ENCODE data around the gene GPR62.

The GPR62 gene

GRCh38 chr3:51938780-51939425 lies 16.3 kb upstream of the GPR62 start:
- peaks cover 33 to 38% of the 10 kb centered on the region in 2 donors for H3K36me3 ChIP-seq (ENCODE audit: control insufficient read depth in 2 of 2, insufficient read depth in 2 of 2, low read length in 2 of 2)
- H3K9me3 ChIP-seq (ENCODE audit: control insufficient read depth in 2 of 2, low read length in 2 of 2): no peaks in the 10 kb centered on the region
- no peaks in the 10 kb centered on the region for H3K27me3 ChIP-seq (ENCODE audit: control insufficient read depth in 2 of 2, insufficient read depth in 2 of 2, low read length in 2 of 2)
- no peak overlapping the region for H3K27ac ChIP-seq (ENCODE audit: low read depth in 2 of 2, low read length in 2 of 2)
- H3K4me1 ChIP-seq (ENCODE audit: control insufficient read depth in 2 of 2, insufficient read depth in 2 of 2, low read length in 2 of 2): peaks cover 19 to 25% of the 10 kb centered on the region in 2 donors
- no peak overlapping the region for H3K4me3 ChIP-seq (ENCODE audit: low read length in 2 of 2)
- no peak overlapping the region for H3K9ac ChIP-seq (ENCODE audit: low read depth in 1 of 2, low read length in 2 of 2)

- peaks cover 21 to 25% of the 10 kb centered on the region in 2 donors for H3K36me3 ChIP-seq (ENCODE audit: control insufficient read depth in 2 of 2, insufficient read depth in 2 of 2, low read length in 2 of 2)
- H3K4me1 ChIP-seq (ENCODE audit: control insufficient read depth in 2 of 2, insufficient read depth in 2 of 2, low read length in 2 of 2): peaks cover 19 to 25% of the 10 kb centered on the region in 2 donors
- no peaks in the 10 kb centered on the region for H3K9me3 ChIP-seq (ENCODE audit: control insufficient read depth in 2 of 2, low read length in 2 of 2)
- no peaks in the 10 kb centered on the region for H3K27me3 ChIP-seq (ENCODE audit: control insufficient read depth in 2 of 2, insufficient read depth in 2 of 2, low read length in 2 of 2)
- peak overlapping the region; percentile 82 for H3K4me3 ChIP-seq (ENCODE audit: low read length in 2 of 2)
- peak overlapping the region; percentile 70 to 72 for H3K9ac ChIP-seq (ENCODE audit: low read depth in 1 of 2, low read length in 2 of 2)
- peak overlapping the region in 1 of 2 donors; percentile 98 for H3K27ac ChIP-seq (ENCODE audit: low read depth in 2 of 2, low read length in 2 of 2)
These were observed 14.3 kb upstream of the GPR62 start for GRCh38 chr3:51940648-51941462.

- Histone ChIP-seq H3K27ac (ENCODE audit: low read depth in 2 of 2, low read length in 2 of 2) (peak overlapping the region in 1 of 2 donors; percentile 98), H3K36me3 (ENCODE audit: control insufficient read depth in 2 of 2, insufficient read depth in 2 of 2, low read length in 2 of 2) (peaks cover 19 to 20% of the 10 kb centered on the region in 2 donors)
These were observed 13.8 kb upstream of the GPR62 start for GRCh38 chr3:51941463-51941797.

GRCh38 chr3:51941798-51942602 lies 13.2 kb upstream of the GPR62 start, which contains the start of the genes PARP3 and RRP9:
Gene PARP3 (plus strand): TSS chr3:51942363. CDS start chr3:51943356, 993 bp downstream.
Gene RRP9 (minus strand): TSS chr3:51941904. CDS start chr3:51941867, 37 bp downstream.
- no peaks in the 10 kb centered on the region for H3K27me3 ChIP-seq (ENCODE audit: control insufficient read depth in 2 of 2, insufficient read depth in 2 of 2, low read length in 2 of 2)

More at GRCh38 chr3:51941463-51941797, 13.8 kb upstream of the GPR62 start:
- Histone ChIP-seq H3K4me3 (ENCODE audit: low read length in 2 of 2) (peak overlapping the region; percentile 82), H3K27me3 (ENCODE audit: control insufficient read depth in 2 of 2, insufficient read depth in 2 of 2, low read length in 2 of 2) (no peaks in the 10 kb centered on the region), H3K9me3 (ENCODE audit: control insufficient read depth in 2 of 2, low read length in 2 of 2) (no peaks in the 10 kb centered on the region), H3K4me1 (ENCODE audit: control insufficient read depth in 2 of 2, insufficient read depth in 2 of 2, low read length in 2 of 2) (peaks cover 19 to 25% of the 10 kb centered on the region in 2 donors), H3K9ac (ENCODE audit: low read depth in 1 of 2, low read length in 2 of 2) (peak overlapping the region; percentile 70 to 72)

DNA sequence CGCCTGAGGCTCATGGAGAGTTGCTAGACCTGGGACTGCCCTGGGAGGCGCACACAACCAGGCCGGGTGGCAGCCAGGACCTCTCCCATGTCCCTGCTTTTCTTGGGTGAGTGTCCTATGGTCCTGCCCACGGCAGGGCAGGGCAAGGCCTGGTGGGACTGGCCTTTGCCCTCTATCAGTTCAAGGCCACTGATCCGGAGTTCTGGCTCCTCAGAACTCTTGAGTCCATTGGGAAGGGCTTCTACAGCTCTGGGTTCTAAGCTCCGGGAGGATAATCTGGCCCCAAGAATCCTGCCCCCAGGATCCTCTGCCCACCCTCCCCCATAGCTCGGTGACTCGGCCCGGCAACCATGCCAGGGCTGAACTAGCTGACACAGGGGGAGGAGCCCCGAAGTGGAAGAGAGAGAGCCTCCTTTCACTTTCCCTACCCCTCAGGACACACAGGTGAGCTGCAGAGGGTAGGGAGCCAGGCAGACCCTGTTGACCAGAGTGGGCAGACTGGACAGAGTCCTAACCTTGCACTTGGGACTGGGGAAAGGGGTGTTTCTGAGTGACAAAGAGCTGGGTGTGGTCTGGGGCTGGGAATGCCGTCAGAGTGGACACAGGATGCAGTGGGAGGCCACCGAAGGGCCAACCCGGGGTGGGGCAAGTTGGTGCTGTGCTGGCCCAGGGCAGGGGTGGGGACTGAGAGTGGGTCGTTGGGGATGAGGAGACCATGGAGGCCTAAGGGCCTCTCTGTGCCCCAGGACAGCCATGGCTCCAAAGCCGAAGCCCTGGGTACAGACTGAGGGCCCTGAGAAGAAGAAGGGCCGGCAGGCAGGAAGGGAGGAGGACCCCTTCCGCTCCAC lies 12.4 kb upstream of the GPR62 start:
- peak overlapping the region; percentile 67 to 80 for H3K4me3 ChIP-seq (ENCODE audit: low read length in 2 of 2)
- peaks cover 5 to 6% of the 10 kb centered on the region in 2 donors for H3K36me3 ChIP-seq (ENCODE audit: control insufficient read depth in 2 of 2, insufficient read depth in 2 of 2, low read length in 2 of 2)
- H3K27me3 ChIP-seq (ENCODE audit: control insufficient read depth in 2 of 2, insufficient read depth in 2 of 2, low read length in 2 of 2): no peaks in the 10 kb centered on the region
- H3K27ac ChIP-seq (ENCODE audit: low read depth in 2 of 2, low read length in 2 of 2): peak overlapping the region; percentile 92 to 98
- peak overlapping the region; percentile 86 to 97 for H3K9ac ChIP-seq (ENCODE audit: low read depth in 1 of 2, low read length in 2 of 2)
- peaks cover 19 to 25% of the 10 kb centered on the region in 2 donors for H3K4me1 ChIP-seq (ENCODE audit: control insufficient read depth in 2 of 2, insufficient read depth in 2 of 2, low read length in 2 of 2)
- H3K9me3 ChIP-seq (ENCODE audit: control insufficient read depth in 2 of 2, low read length in 2 of 2): no peaks in the 10 kb centered on the region

More at GRCh38 chr3:51941798-51942602, 13.2 kb upstream of the GPR62 start, which contains the start of the genes PARP3 and RRP9:
- Histone ChIP-seq H3K27ac (ENCODE audit: low read depth in 2 of 2, low read length in 2 of 2) (peak within 1 kb of the TSS; percentile 92 to 98), H3K9ac (ENCODE audit: low read depth in 1 of 2, low read length in 2 of 2) (peak within 1 kb of the TSS; percentile 86 to 97), H3K4me1 (ENCODE audit: control insufficient read depth in 2 of 2, insufficient read depth in 2 of 2, low read length in 2 of 2) (peaks cover 19 to 25% of the 10 kb centered on the region in 2 donors), H3K9me3 (ENCODE audit: control insufficient read depth in 2 of 2, low read length in 2 of 2) (no peaks in the 10 kb centered on the region), H3K4me3 (ENCODE audit: low read length in 2 of 2) (peak within 1 kb of the TSS; percentile 82), H3K36me3 (ENCODE audit: control insufficient read depth in 2 of 2, insufficient read depth in 2 of 2, low read length in 2 of 2) (peaks cover 13 to 14% of the 10 kb centered on the region in 2 donors)

GRCh38 chr3:51943451-51944391 lies 11.5 kb upstream of the GPR62 start:
- Histone ChIP-seq H3K9ac (ENCODE audit: low read depth in 1 of 2, low read length in 2 of 2) (peak overlapping the region; percentile 86 to 97), H3K27ac (ENCODE audit: low read depth in 2 of 2, low read length in 2 of 2) (peak overlapping the region; percentile 92 to 98), H3K36me3 (ENCODE audit: control insufficient read depth in 2 of 2, insufficient read depth in 2 of 2, low read length in 2 of 2) (peaks cover 3 to 6% of the 10 kb centered on the region in 2 donors), H3K4me3 (ENCODE audit: low read length in 2 of 2) (peak overlapping the region in 1 of 2 donors; percentile 80), H3K27me3 (ENCODE audit: control insufficient read depth in 2 of 2, insufficient read depth in 2 of 2, low read length in 2 of 2) (no peaks in the 10 kb centered on the region), H3K4me1 (ENCODE audit: control insufficient read depth in 2 of 2, insufficient read depth in 2 of 2, low read length in 2 of 2) (peaks cover 19 to 25% of the 10 kb centered on the region in 2 donors), H3K9me3 (ENCODE audit: control insufficient read depth in 2 of 2, low read length in 2 of 2) (no peaks in the 10 kb centered on the region)

DNA sequence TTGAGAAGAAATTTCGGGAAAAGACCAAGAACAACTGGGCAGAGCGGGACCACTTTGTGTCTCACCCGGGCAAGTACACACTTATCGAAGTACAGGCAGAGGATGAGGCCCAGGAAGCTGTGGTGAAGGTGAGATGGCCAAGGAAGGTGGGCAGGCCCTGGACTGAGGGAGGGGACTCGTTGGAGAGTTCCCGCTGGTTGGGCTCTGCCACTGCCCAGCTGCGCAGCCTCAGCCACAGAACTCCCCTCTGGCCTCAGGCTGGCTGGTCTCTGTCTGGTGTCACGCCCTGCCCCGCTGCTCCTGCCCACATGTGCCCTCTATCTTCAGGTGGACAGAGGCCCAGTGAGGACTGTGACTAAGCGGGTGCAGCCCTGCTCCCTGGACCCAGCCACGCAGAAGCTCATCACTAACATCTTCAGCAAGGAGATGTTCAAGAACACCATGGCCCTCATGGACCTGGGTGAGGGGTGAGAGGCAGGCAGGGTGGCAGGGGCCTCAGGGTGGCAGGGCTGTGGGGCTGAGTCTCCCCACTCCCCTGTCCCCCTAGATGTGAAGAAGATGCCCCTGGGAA lies 10.6 kb upstream of the GPR62 start:
- H3K9me3 ChIP-seq (ENCODE audit: control insufficient read depth in 2 of 2, low read length in 2 of 2): no peaks in the 10 kb centered on the region
- H3K27me3 ChIP-seq (ENCODE audit: control insufficient read depth in 2 of 2, insufficient read depth in 2 of 2, low read length in 2 of 2): no peaks in the 10 kb centered on the region
- H3K27ac ChIP-seq (ENCODE audit: low read depth in 2 of 2, low read length in 2 of 2): no peak overlapping the region
- H3K9ac ChIP-seq (ENCODE audit: low read depth in 1 of 2, low read length in 2 of 2): no peak overlapping the region
- no peak overlapping the region for H3K4me3 ChIP-seq (ENCODE audit: low read length in 2 of 2)
- H3K4me1 ChIP-seq (ENCODE audit: control insufficient read depth in 2 of 2, insufficient read depth in 2 of 2, low read length in 2 of 2): peaks cover 19 to 25% of the 10 kb centered on the region in 2 donors
- H3K36me3 ChIP-seq (ENCODE audit: control insufficient read depth in 2 of 2, insufficient read depth in 2 of 2, low read length in 2 of 2): peaks cover 3% of the 10 kb centered on the region in 2 donors

- H3K9me3 ChIP-seq (ENCODE audit: control insufficient read depth in 2 of 2, low read length in 2 of 2): no peaks in the 10 kb centered on the region
- no peaks in the 10 kb centered on the region for H3K27me3 ChIP-seq (ENCODE audit: control insufficient read depth in 2 of 2, insufficient read depth in 2 of 2, low read length in 2 of 2)
- H3K4me1 ChIP-seq (ENCODE audit: control insufficient read depth in 2 of 2, insufficient read depth in 2 of 2, low read length in 2 of 2): peaks cover 19 to 25% of the 10 kb centered on the region in 2 donors
- H3K9ac ChIP-seq (ENCODE audit: low read depth in 1 of 2, low read length in 2 of 2): no peak overlapping the region
- peaks cover 3% of the 10 kb centered on the region in 2 donors for H3K36me3 ChIP-seq (ENCODE audit: control insufficient read depth in 2 of 2, insufficient read depth in 2 of 2, low read length in 2 of 2)
- H3K4me3 ChIP-seq (ENCODE audit: low read length in 2 of 2): no peak overlapping the region
- no peak overlapping the region for H3K27ac ChIP-seq (ENCODE audit: low read depth in 2 of 2, low read length in 2 of 2)
These were observed 9.9 kb upstream of the GPR62 start for GRCh38 chr3:51945031-51945840.
